Activated T-cell treated with anti-CD3 and anti-CD28 coated beads, Interleukin-2, amount 50 U/mL, for 1 hour (primary cell): ENCODE results near the gene APLP2.
"Not testable (repeated sequence)": the region's sequence is repeated elsewhere in the genome, so short reads cannot be mapped to it uniquely, and the experiment has no call there.

ENCODE experiments used
- DNase-seq: peaks from one replicate; pipeline ENCODE4 v3.0.0-alpha.2; 2020

The APLP2 gene

GRCh38 chr11:130061017-130061416 lies 8.7 kb upstream of the APLP2 start:
- DNase-seq = no peak

GRCh38 chr11:130062026-130062425 lies 7.7 kb upstream of the APLP2 start:
- no peak for DNase-seq

GRCh38 chr11:130063451-130063850 lies 6.2 kb upstream of the APLP2 start:
- no peak for DNase-seq

DNA sequence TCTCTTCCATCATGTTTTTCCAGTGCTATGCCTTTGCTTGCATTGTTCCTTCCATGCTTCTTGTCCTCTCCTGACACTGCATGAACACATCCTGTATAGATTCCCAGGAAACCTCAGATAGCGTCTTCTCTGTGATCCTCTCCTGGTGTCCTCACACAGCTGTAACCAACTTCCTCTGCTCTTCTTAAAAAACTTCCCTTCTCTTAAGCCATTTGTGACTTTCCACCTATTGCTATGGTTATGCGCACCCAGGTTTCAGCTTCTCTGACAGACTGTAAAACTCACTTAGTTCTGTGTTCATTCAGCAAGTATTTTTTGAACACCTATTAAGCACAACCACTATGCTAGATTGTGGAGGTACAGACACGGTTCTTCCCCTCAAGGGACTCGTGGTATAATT lies 5.1 kb upstream of the APLP2 start:
- DNase-seq = no peak

GRCh38 chr11:130066338-130066737 lies 3.4 kb upstream of the APLP2 start:
- no peak for DNase-seq

GRCh38 chr11:130068546-130068985 lies 1.1 kb upstream of the APLP2 start:
- DNase-seq = no peak

DNA sequence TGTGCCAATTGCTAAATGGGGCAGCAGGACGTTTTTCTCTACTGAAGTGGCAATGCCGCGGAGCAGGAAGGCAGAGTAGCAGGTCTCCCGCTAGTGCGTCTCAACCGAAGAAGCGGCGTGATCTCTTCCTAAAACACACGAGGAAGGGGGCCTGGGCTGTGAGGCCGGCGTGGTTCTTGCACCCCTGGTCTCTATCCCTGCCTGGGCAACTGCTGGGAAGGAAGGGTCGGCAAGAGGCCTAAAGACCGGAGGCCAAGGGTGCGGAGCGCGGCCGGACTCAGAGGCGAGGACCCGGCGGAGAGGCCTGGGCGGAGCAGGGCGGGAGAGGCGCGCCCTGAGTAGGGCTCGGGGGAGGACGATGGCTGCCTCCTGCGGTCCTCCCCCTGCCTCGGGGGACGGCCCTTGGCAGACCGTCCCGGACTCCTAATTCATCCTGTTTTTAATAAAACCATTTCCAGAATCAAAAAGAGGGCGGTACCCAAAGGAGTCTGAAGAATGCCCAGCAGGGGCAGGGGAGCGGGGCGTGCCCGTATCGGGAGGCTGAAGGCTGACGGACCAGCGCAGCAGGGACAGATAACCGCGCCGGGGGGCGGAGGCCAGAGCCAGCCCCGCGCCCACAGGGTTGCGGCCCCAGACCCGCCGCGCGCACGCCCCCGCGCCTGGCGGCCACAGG lies 572 bp upstream of the APLP2 start:
- DNase-seq = no peak

- DNase-seq = peak; percentile 65
Measured at GRCh38 chr11:130070109-130070845, 583 bp downstream of the APLP2 start.

- no peak for DNase-seq
Measured at GRCh38 chr11:130070846-130071200, 1.1 kb downstream of the APLP2 start.

- DNase-seq = no peak
Measured at GRCh38 chr11:130071211-130071712, 1.6 kb downstream of the APLP2 start.

DNA sequence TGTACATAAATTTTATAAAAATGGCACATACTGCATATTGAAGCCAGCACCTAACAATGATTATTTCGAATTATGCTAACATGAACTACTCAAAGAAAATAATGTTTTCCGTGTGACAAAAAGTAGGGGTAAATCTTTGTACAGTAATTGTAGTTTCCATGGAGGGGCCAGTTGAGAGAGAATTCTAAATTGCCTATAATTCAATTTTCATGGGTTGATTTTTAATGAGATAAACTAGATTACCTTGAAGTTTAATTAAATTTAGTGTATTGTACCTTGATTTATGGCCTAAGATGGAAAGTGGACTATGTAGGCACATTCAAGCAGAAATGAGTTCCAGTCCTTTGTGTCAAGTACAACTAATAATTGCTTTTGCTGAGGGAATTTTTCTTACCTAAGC lies 5.0 kb downstream of the APLP2 start:
- no peak for DNase-seq

DNA sequence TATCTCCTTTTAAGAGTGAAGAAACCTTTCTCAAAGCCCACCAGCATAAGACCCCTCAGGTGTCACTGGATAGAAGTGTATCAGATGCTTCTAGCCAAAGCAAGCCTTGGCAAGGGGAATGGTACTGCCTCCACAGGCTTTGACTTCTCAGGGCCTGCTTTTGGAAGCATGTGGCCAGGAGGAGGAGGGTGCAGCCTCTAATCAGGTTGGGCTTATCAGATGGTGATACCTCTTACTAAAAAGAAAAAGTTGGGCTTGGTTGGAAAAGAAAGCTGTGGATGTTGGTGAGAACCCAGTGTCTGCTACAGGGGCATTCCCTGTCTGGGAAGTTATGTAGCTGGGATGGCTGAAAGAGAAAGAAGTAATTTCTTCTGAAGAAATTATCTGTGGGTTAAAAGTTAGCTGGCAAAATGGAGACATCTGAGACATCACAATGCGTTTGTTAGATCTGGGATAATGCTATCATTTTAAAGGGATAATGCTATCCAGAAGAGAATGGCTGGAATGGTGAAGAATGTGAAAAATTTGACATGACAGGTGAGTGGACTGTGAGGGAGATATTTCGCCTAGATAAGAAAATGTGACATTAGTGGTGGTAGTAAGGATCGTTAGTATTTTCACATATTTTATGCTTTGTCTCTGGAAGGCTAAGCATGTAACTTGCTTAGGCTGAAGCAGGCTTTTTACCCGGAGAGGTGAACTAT lies 7.2 kb downstream of the APLP2 start:
- DNase-seq = no peak

GRCh38 chr11:130077671-130078070 lies 8.0 kb downstream of the APLP2 start:
- no peak for DNase-seq

GRCh38 chr11:130078080-130078479 lies 8.4 kb downstream of the APLP2 start:
- DNase-seq = no peak

- no peak for DNase-seq
Measured at GRCh38 chr11:130085671-130086290, 16.1 kb downstream of the APLP2 start.

DNA sequence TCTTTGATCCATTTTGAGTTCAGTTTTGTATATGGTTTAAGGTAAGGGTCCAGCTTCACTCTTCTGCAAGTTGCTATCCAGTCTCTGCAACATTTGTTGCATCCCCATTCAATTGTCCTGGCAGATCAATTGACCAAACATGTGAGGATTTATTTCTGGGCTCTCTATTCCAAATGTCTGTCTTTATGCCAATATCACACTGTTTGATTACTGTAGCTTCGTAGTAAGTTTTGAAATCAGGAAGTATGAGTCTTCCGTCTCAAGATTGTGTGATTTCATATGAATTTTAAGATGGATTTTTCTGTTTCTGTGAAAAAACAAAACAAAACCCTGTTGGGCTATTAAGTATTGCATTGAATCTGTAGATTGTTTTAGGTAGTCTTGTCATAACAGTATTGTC lies 17.0 kb downstream of the APLP2 start:
- no peak for DNase-seq

DNA sequence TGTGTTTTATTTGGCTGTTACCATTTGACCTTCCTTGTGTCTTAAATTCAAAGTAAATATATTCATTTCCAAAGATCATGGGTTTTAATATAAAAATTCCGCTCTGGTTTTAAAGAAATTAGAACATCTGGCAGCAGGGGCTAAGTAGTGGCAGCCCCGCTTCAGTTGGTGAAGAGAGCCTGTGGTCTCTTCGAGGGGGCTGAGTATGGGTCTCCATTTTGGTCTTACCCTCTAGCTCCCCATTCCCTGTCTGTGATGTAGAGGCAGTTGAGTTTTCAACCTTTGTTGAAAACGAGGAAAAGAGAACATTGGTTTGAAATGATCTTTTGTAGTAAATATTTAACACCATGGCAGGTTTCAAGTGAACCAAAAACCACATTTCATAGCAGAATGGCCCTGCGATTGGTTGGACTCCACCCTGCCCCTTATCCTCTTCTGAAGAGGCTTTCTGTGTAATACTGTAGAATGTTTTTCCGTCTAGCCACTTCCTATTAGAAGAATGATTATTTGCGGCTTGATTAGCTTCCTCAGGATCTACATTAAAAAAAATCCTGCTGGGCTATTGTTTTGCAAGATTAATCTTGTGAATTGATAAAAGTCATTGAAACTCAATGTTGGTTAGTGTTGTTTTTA lies 17.7 kb downstream of the APLP2 start:
- no peak for DNase-seq

GRCh38 chr11:130088217-130088616 lies 18.5 kb downstream of the APLP2 start:
- DNase-seq = no peak

GRCh38 chr11:130088919-130089673 lies 19.4 kb downstream of the APLP2 start:
- DNase-seq = no peak

DNA sequence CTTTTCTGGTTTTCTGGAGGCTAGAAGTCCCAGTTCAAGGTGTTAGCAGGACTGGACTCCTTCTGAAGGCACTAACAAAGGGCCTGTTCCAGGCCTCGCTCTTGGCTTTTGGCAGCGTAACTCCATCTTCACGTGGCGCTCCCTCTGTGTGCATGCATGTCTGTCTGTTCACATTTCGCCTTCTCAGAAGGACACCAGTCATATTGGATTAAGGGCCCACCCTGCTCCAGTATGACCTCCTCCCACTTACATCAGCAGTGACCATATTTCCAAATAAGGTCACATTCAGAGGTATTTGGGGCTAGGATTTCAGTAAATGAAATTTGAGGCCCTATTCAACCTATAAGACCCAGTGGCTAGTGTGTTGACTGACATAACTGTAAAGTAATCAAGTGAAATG lies 20.0 kb downstream of the APLP2 start:
- no peak for DNase-seq

GRCh38 chr11:130090517-130090916 lies 20.8 kb downstream of the APLP2 start:
- not testable (repeated sequence) for DNase-seq

DNA sequence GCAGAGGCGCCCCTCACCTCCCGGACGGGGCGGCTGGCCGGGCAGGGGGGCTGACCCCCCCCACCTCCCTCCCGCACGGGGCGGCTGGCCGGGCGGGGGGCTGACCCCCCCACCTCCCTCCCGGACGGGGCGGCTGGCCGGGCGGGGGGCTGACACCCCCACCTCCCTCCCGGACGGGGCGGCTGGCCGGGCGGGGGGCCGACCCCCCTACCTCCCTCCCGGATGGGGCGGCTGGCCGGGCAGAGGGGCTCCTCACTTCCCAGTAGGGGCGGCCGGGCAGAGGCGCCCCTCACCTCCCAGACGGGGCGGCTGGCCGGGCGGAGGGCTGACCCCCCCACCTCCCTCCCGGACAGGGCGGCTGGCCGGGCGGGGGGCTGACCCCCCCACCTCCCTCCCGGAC lies 21.5 kb downstream of the APLP2 start:
- not testable (repeated sequence) for DNase-seq
